GM12878 (cell line): ENCODE results near the gene CHAF1A. TPM values are rescaled to one million over a fixed set of nuclear protein-coding genes. Genes with fewer than 3 reads are reported as not detected.
A peak's percentile ranks its signal among the peaks of the same experiment; 100 is the strongest.

Source experiments
- ATAC-seq: fragments of 200-7000 bp; cut with Tn5 transposase; 3 replicates; pipeline ENCODE4 v1.9.1; 2020; ENCODE audit warnings: mild to moderate bottlenecking, moderate library complexity
- BruUV-seq: library from RNA; stranded (reverse); fragments of 400-500 nt; replicated peaks from 2 replicates; lab custom pipeline; 2021; lab: Mats Ljungman, UMichigan
- CTCF ChIA-PET: fragments of 300-600 bp; sonication (Branson Sonifier 250); formaldehyde crosslinking; extraction: SDS; loops from one replicate; lab custom pipeline; 2021; ENCODE audit warnings: inconsistent platforms; lab: Yijun Ruan, JAX
- POLR2A ChIA-PET: fragments of 350-600 bp; formaldehyde crosslinking; extraction: SDS; loops from one replicate; lab custom pipeline; 2021; ENCODE audit warnings: inconsistent platforms; lab: Charles Lee
- RAD21 ChIA-PET: fragments of 300-600 bp; sonication (Branson Sonifier 250); formaldehyde crosslinking; loops from one replicate; lab custom pipeline; 2023; ENCODE audit warnings: antibody characterized with exemption; ENCODE audit not compliant: unreplicated experiment; lab: Charles Lee
- SMC1A ChIA-PET: fragments of 300-600 bp; sonication (Branson Sonifier 250); formaldehyde crosslinking; loops from one replicate; lab custom pipeline; 2023; ENCODE audit not compliant: unreplicated experiment, uncharacterized antibody; lab: Charles Lee
- DNase-seq: peaks from one replicate; pipeline ENCODE4 v3.0.0-alpha.2; 2011; ENCODE audit warnings: low read depth, low spot score
- FAIRE-seq: peaks from 3 replicates; lab custom pipeline; 2011; peaks lifted over from hg19 to GRCh38; lab: Jason Lieb, UNC
- H2AFZ ChIP-seq: 2 replicates; pipeline ENCODE4 v1.6.0; 2011; ENCODE audit warnings: low read depth, low read length, control low read depth; ENCODE audit not compliant: control insufficient read depth
- H3K27ac ChIP-seq: 2 replicates; pipeline ENCODE4 v1.5.1; 2011; ENCODE audit warnings: control low read depth; ENCODE audit not compliant: control insufficient read depth, insufficient read depth
- H3K27me3 ChIP-seq, 2 experiments: replicated peaks in 1 of 2; 2 replicates each; pipeline versions ENCODE4 v1.6.0 to v1.6.1; 2011; ENCODE audit warnings: low read length in 1 of 2; ENCODE audit not compliant: control insufficient read depth in 2 of 2, insufficient read depth in 2 of 2
- H3K36me3 ChIP-seq, 2 experiments: 2 replicates each; pipeline ENCODE4 v1.5.1; 2011; ENCODE audit warnings: low read length in 1 of 2; ENCODE audit not compliant: control insufficient read depth in 2 of 2, insufficient read depth in 2 of 2
- H3K4me1 ChIP-seq: 2 replicates; pipeline ENCODE4 v1.6.1; 2011; ENCODE audit warnings: mild to moderate bottlenecking, low read length, moderate library complexity, mixed read lengths; ENCODE audit not compliant: control insufficient read depth, insufficient read depth
- H3K4me2 ChIP-seq: 2 replicates; pipeline ENCODE4 v1.6.0; 2011; ENCODE audit warnings: control low read depth; ENCODE audit not compliant: control insufficient read depth, insufficient read depth
- H3K4me3 ChIP-seq: fragments of 200-600 bp; sonication (generic); 2 replicates; pipeline ENCODE4 v1.5.1; 2016
- H3K79me2 ChIP-seq: 2 replicates; pipeline ENCODE4 v1.6.0; 2011; ENCODE audit warnings: low read length; ENCODE audit not compliant: control insufficient read depth, insufficient read depth
- H3K9ac ChIP-seq: 2 replicates; pipeline ENCODE4 v1.8.0; 2011; ENCODE audit warnings: low read length, control low read depth, mixed read lengths; ENCODE audit not compliant: control insufficient read depth, insufficient read depth
- H3K9me3 ChIP-seq: replicated peaks from 3 replicates; pipeline ENCODE4 v1.5.1; 2011; ENCODE audit warnings: mild to moderate bottlenecking, low read length; ENCODE audit not compliant: control insufficient read depth, insufficient read depth
- H4K20me1 ChIP-seq: 2 replicates; pipeline ENCODE4 v1.6.0; 2011; ENCODE audit not compliant: control insufficient read depth, insufficient read depth
- ATF7 ChIP-seq: fragments of 450-650 bp; IDR thresholded peaks from 2 replicates; pipeline ENCODE4 v1.6.1; 2016; ENCODE audit warnings: low read depth, mild to moderate bottlenecking
- BCL11A ChIP-seq: IDR thresholded peaks from 2 replicates; pipeline ENCODE4 v1.6.1; 2011; ENCODE audit warnings: low read depth, low read length
- CHD1 ChIP-seq: IDR thresholded peaks from 2 replicates; pipeline ENCODE4 v1.6.1; 2012; ENCODE audit warnings: low read depth, low read length, improper control_type of control experiment
- CHD4 ChIP-seq: fragments of 200-600 bp; sonication (generic); IDR thresholded peaks from 2 replicates; pipeline ENCODE4 v1.6.1; 2016; ENCODE audit warnings: mild to moderate bottlenecking
- E2F8 ChIP-seq: fragments of 450-650 bp; IDR thresholded peaks from 2 replicates; pipeline ENCODE4 v1.6.1; 2018; ENCODE audit warnings: mild to moderate bottlenecking, low read depth, moderate library complexity; ENCODE audit not compliant: partially characterized antibody
- IKZF2 ChIP-seq, 2 experiments: fragments of 450-650 bp; IDR thresholded peaks; 2 replicates each; pipeline ENCODE4 v1.6.1; 2017; ENCODE audit warnings: mild to moderate bottlenecking in 2 of 2, moderate library complexity in 2 of 2
- KAT2A ChIP-seq: conservative IDR thresholded peaks from 2 replicates; pipeline ENCODE4 v1.6.1; 2011; ENCODE audit warnings: low read depth, low read length; ENCODE audit not compliant: control insufficient read depth
- KDM1A ChIP-seq: fragments of 200-600 bp; sonication (generic); IDR thresholded peaks from 2 replicates; pipeline ENCODE4 v1.6.1; 2016; ENCODE audit warnings: borderline replicate concordance
- MXI1 ChIP-seq: fragments of 150-350 bp; IDR thresholded peaks from 2 replicates; pipeline ENCODE4 v1.6.1; 2011; ENCODE audit warnings: low read depth, mild to moderate bottlenecking, inconsistent platforms, low read length, improper control_type of control experiment
- MYC ChIP-seq: IDR thresholded peaks from 2 replicates; pipeline ENCODE4 v1.6.1; 2011; ENCODE audit warnings: mild to moderate bottlenecking, low read length, moderate library complexity, inconsistent platforms; ENCODE audit not compliant: insufficient read depth, insufficient replicate concordance, insufficient read length, severe bottlenecking
- NBN ChIP-seq: fragments of 450-650 bp; IDR thresholded peaks from 2 replicates; pipeline ENCODE4 v1.6.1; 2016
- NFYA ChIP-seq: IDR thresholded peaks from 2 replicates; pipeline ENCODE4 v1.6.1; 2011; ENCODE audit warnings: low read depth, mild to moderate bottlenecking, low read length, improper control_type of control experiment, borderline replicate concordance
- POLR2A ChIP-seq: IDR thresholded peaks from 2 replicates; pipeline ENCODE4 v1.6.1; 2011; ENCODE audit warnings: low read depth, mild to moderate bottlenecking, low read length
- RELA ChIP-seq: fragments of 450-650 bp; IDR thresholded peaks from 2 replicates; pipeline ENCODE4 v1.8.0; 2014; ENCODE audit warnings: borderline replicate concordance; ENCODE audit not compliant: partially characterized antibody
- SMAD5 ChIP-seq: IDR thresholded peaks from 2 replicates; pipeline ENCODE4 v1.6.1; 2016; ENCODE audit warnings: antibody characterized with exemption, low read depth
- SMC3 ChIP-seq: IDR thresholded peaks from 2 replicates; pipeline ENCODE4 v1.6.1; 2011; ENCODE audit warnings: low read length, improper control_type of control experiment, borderline replicate concordance
- ZNF622 ChIP-seq: fragments of 450-650 bp; IDR thresholded peaks from 2 replicates; pipeline ENCODE4 v1.6.1; 2017; ENCODE audit warnings: mild to moderate bottlenecking, inconsistent platforms
- WGBS: methylation state at CpG from one replicate; pipeline ENCODE4 v1.1.6; 2016; ENCODE audit warnings: low lambda C conversion rate; ENCODE audit not compliant: insufficient replicate concordance, insufficient coverage; ENCODE audit errors: missing lambda C conversion rate; 5-methylcytosine and 5-hydroxymethylcytosine counted together
- in situ Hi-C: fragments of 300-500 bp; cut with MboI; formaldehyde crosslinking; loops from 9 replicates; pipeline ENCODE4 v1.14.3; 2018; ENCODE audit warnings: mixed read lengths
- intact Hi-C: fragments of 100-400 bp; cut with micrococcal nuclease; formaldehyde crosslinking; loops from one replicate; pipeline ENCODE4 v1.14.2; 2022; ENCODE audit not compliant: unreplicated experiment
- polyA plus RNA-seq, 11 experiments: library from polyadenylated mRNA; depleted of rRNA in 4 of 11; unstranded in 6 of 11; stranded (reverse) in 5 of 11; fragments of >200 nt; fragmentation: Nextera tagmentation in 4 of 11; fragmentation: Illumina TruSeq in 1 of 11; extraction: Ambion mirVana in 4 of 11; extraction: Trizol in 1 of 11; gene quantifications; 1 replicate in 1 of 11; 2 replicates in 10 of 11; pipeline versions ENCODE4 v1.2.1 to v1.2.3, GENCODE V29; 2011 to 2016; ENCODE audit warnings: inconsistent platforms in 2 of 11, missing spikeins in 2 of 11, low read depth in 1 of 11
- total RNA-seq, 4 experiments: library from RNA; depleted of rRNA in 3 of 4; stranded (reverse); fragments of >200 nt in 3 of 4; fragmentation: Illumina TruSeq in 1 of 4; extraction: Trizol in 1 of 4; gene quantifications; 2 replicates each; pipeline versions ENCODE4 v1.2.1 to v1.2.3, GENCODE V29; 2013 to 2021

CHAF1A gene
- total and polyA plus RNA-seq, 10 of the 15 experiments (the other 5 are each of a cell fraction or from before 2014, with no cell fraction given): 1.3 to 69.1 (median 34.2) TPM

- peaks cover 3% of the 10 kb centered on the region; the same call in 1 of the 2 replicates for H3K4me1 ChIP-seq
- no peak for TF ChIP-seq NBN
- no peak for TF ChIP-seq NFYA
- no peak for TF ChIP-seq ATF7
- TF ChIP-seq RELA: no peak
- no peak for TF ChIP-seq CHD4
- TF ChIP-seq E2F8: no peak
- TF ChIP-seq MXI1: no peak
- TF ChIP-seq POLR2A: no peak
- TF ChIP-seq BCL11A: no peak
- TF ChIP-seq SMAD5: no peak
- no peak for TF ChIP-seq MYC
- no peak for TF ChIP-seq SMC3
- no peak for TF ChIP-seq KAT2A
- no peak for TF ChIP-seq CHD1
- no peak for TF ChIP-seq ZNF622
- no peak for TF ChIP-seq IKZF2 (IDR thresholded peaks at IDR 0.05)
- no peak for TF ChIP-seq KDM1A
- no peak for DNase-seq
- FAIRE-seq: no peak
- CTCF ChIA-PET: interaction anchor here (0.6 to 1.8 kb wide), 19 partner anchors 15 to 236 kb away, joined by 3 to 24 read pairs (median 3); partner anchors contain the start of gene MPND
- RAD21 ChIA-PET: interaction anchor here (0.8 to 1.5 kb wide), 13 partner anchors 8 to 416 kb away, joined by 3 to 17 read pairs (median 5); partner anchors contain the start of genes EEF2, HDGFL2 and MPND
- POLR2A ChIA-PET: interaction anchor here (0.6 to 1.5 kb wide), 14 partner anchors 21 to 639 kb away, joined by 3 to 18 read pairs (median 4); partner anchors contain the start of genes EBI3, HDGFL2, MPND and MRPL54
- H3K36me3 ChIP-seq: peaks cover 0 to 4% of the 10 kb centered on the region in 2 experiments; a peak in 3 of 4 replicates
- BruUV-seq: no TSS peak
- H3K79me2 ChIP-seq: peaks cover 74% of the 10 kb centered on the region
- peak overlapping the region; percentile 79 for H3K4me2 ChIP-seq
- intact Hi-C loops: loop anchor here (1.0 to 5.0 kb wide), 3 partner anchors 56 to 414 kb away; partner anchors contain the start of genes EEF2 and UBXN6
- no peaks in the 10 kb centered on the region; the same call in 1 of the 2 replicates for H4K20me1 ChIP-seq
- peak overlapping the region; percentile 69 for H3K9ac ChIP-seq
- 0% methylated on average over 8 of the region's 8 CpGs for WGBS
- SMC1A ChIA-PET: interaction anchor here (0.6 to 2.9 kb wide), 6 partner anchors 21 to 63 kb away, joined by 3 to 13 read pairs (median 6); partner anchors contain the start of genes MPND and STAP2
- no peak for ATAC-seq
- H3K4me3 ChIP-seq: peak overlapping the region; percentile 69
- peak overlapping the region; percentile 84 for H3K27ac ChIP-seq
- H2AFZ ChIP-seq: peak overlapping the region; percentile 71
- in situ Hi-C loops: no loop called here
- no peaks in the 10 kb centered on the region for H3K27me3 ChIP-seq
- H3K9me3 ChIP-seq: no peaks in the 10 kb centered on the region
These were observed 670 bp upstream of the CHAF1A start for GRCh38 chr19:4401769-4402170.
